GM12891 (cell line): ENCODE results near the gene LYPD6.

Source experiments
- POLR2A ChIP-seq: IDR thresholded peaks from 2 replicates; pipeline ENCODE4 v1.6.1; 2011; ENCODE audit warnings: low read depth, low read length, control low read depth
- POLR2AphosphoS5 ChIP-seq: IDR thresholded peaks from 2 replicates; pipeline ENCODE4 v1.6.1; 2011; ENCODE audit warnings: low read depth, low read length, control low read depth
- TAF1 ChIP-seq: IDR thresholded peaks from 2 replicates; pipeline ENCODE4 v1.6.1; 2011; ENCODE audit warnings: low read depth, low read length, control low read depth

DNA sequence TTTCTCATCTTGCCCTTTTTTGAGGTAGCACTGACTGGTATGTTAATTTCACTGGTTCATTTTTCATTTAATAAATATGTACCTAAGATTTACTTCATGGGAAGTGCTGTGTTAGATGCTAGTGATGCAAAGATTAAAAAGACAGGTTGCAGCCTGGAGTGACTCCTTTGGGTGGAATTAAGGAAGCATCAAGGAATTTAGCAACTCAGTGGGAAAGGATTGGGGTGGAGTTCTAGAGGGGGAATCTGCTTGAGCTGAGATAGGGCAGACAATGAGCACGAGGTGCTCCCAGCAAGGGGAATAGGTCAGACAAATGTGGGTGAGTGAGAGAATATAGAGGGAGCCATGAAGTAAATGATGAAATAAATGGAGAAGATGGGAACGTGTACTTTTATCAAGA, 57.0 kb downstream of the LYPD6 start:
- no peak for TF ChIP-seq POLR2A
- TF ChIP-seq POLR2AphosphoS5, result no peak
- no peak for TF ChIP-seq TAF1
